BE2C (cell line): ENCODE measurements around the gene CWF19L1.

Experiments used
- DNase-seq: peaks from one replicate; pipeline ENCODE4 v3.0.0-alpha.2; 2020
- H3K27me3 ChIP-seq: fragments of 250-450 bp; sonication (Bioruptor Pico); 2 replicates; pipeline ENCODE4 v1.5.1; 2020; ENCODE audit warnings: mild to moderate bottlenecking
- H3K36me3 ChIP-seq: fragments of 250-450 bp; sonication (Bioruptor Pico); 2 replicates; pipeline ENCODE4 v1.5.1; 2020; ENCODE audit warnings: mild to moderate bottlenecking
- H3K4me1 ChIP-seq: fragments of 250-450 bp; sonication (Bioruptor Pico); 2 replicates; pipeline ENCODE4 v1.5.1; 2020
- H3K4me3 ChIP-seq: 2 replicates; pipeline ENCODE4 v1.5.1; 2011; ENCODE audit warnings: low read depth, low read length
- H3K9me3 ChIP-seq: fragments of 250-450 bp; sonication (Bioruptor Pico); 2 replicates; pipeline ENCODE4 v1.5.1; 2020
- CTCF ChIP-seq: IDR thresholded peaks from 2 replicates; pipeline ENCODE4 v1.5.1; 2012; ENCODE audit warnings: mild to moderate bottlenecking, low read depth, low read length

CWF19L1 gene

GRCh38 chr10:100208276-100208675 is 59.2 kb downstream of the CWF19L1 start:
- DNase-seq: no peak
- Histone ChIP-seq H3K4me3 (no peak overlapping the region), H3K36me3 (peaks cover 13% of the 10 kb centered on the region), H3K27me3 (no peaks in the 10 kb centered on the region), H3K4me1 (no peaks in the 10 kb centered on the region), H3K9me3 (no peaks in the 10 kb centered on the region)
- no peak for TF ChIP-seq CTCF

- H3K9me3 ChIP-seq: no peaks in the 10 kb centered on the region
- H3K4me3 ChIP-seq: no peak overlapping the region
- DNase-seq: no peak
- H3K27me3 ChIP-seq: no peaks in the 10 kb centered on the region
- no peaks in the 10 kb centered on the region for H3K4me1 ChIP-seq
- TF ChIP-seq CTCF: no peak
- H3K36me3 ChIP-seq: peaks cover 34% of the 10 kb centered on the region
Measured at GRCh38 chr10:100204370-100204769, 63.1 kb downstream of the CWF19L1 start.

- peaks cover 46% of the 10 kb centered on the region for H3K36me3 ChIP-seq
- DNase-seq: no peak
Measured at GRCh38 chr10:100201549-100201948, 65.9 kb downstream of the CWF19L1 start.

GRCh38 chr10:100194711-100195110 is 72.7 kb downstream of the CWF19L1 start:
- H3K36me3 ChIP-seq: peaks cover 48% of the 10 kb centered on the region
- H3K27me3 ChIP-seq: no peaks in the 10 kb centered on the region
- no peaks in the 10 kb centered on the region for H3K4me1 ChIP-seq
- no peak for TF ChIP-seq CTCF
- H3K9me3 ChIP-seq: no peaks in the 10 kb centered on the region
- no peak for DNase-seq
- H3K4me3 ChIP-seq: no peak overlapping the region

More at GRCh38 chr10:100201549-100201948, 65.9 kb downstream of the CWF19L1 start:
- no peak for TF ChIP-seq CTCF
- no peaks in the 10 kb centered on the region for H3K27me3 ChIP-seq
- no peaks in the 10 kb centered on the region for H3K9me3 ChIP-seq
- no peak overlapping the region for H3K4me3 ChIP-seq
- no peaks in the 10 kb centered on the region for H3K4me1 ChIP-seq

- no peak for DNase-seq
- H3K4me3 ChIP-seq: no peak overlapping the region
- H3K9me3 ChIP-seq: no peaks in the 10 kb centered on the region
- H3K36me3 ChIP-seq: peaks cover 49% of the 10 kb centered on the region
- no peak for TF ChIP-seq CTCF
- H3K4me1 ChIP-seq: no peaks in the 10 kb centered on the region
- H3K27me3 ChIP-seq: no peaks in the 10 kb centered on the region
Measured at GRCh38 chr10:100192350-100192749, 75.1 kb downstream of the CWF19L1 start.

- no peak for TF ChIP-seq CTCF
- Histone ChIP-seq H3K9me3 (no peaks in the 10 kb centered on the region), H3K4me1 (no peaks in the 10 kb centered on the region), H3K36me3 (peaks cover 21% of the 10 kb centered on the region), H3K4me3 (peak overlapping the region; percentile 78), H3K27me3 (no peaks in the 10 kb centered on the region)
- peak; percentile 26 for DNase-seq
Measured at GRCh38 chr10:100186253-100187212, 80.9 kb downstream of the CWF19L1 start.
